ENCODE data around the gene RPL26.

Gene RPL26

DNA sequence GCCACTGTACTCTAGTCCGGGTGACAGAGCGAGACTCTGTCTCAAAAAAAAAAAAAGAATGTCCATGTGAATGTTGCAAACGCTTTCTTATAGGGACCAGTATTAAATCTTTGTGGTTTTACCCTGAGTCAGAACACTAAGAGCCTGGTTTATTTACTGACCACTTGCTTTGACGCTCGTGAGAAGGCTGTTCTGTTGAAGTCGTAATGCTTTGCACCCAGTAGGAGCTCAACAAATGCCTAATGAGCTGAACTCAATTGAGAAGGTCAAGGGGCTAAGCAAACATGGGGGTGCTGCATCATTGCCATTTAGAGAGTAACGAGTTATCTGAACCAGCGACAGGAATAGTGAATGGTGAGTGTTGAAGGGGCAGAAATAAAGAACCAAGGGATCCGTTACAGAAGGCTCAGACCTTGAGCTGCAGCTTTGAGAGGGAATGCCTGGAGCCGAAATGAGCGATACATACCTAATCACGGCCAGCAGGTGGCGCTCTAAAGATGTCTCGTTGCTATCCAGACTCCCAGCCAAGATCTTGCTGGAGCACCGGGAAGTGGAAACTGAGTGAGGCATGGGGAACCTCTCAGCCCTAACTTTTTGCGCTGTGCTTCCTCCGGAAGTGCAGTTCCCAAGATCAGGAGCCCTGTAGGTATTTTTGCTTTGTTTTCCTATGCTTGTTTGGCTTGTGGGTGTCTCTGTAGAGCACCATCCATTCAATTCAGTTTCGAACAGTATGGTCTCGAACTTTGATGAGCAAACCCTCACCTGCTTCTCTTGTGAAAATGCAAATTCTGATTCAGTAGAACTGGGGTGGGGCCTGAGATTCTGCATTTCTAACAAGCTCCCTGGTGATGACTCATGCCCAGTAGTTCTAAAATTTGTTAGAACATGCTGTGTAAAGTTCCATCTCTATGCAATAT is 27.2 kb upstream of the RPL26 start:
- H3K4me3 ChIP-seq (ENCODE audit: low read length) = no peak overlapping the region
- DNase-seq (ENCODE audit: low read depth) = peak; percentile 43
- TF ChIP-seq, protein P1, sequence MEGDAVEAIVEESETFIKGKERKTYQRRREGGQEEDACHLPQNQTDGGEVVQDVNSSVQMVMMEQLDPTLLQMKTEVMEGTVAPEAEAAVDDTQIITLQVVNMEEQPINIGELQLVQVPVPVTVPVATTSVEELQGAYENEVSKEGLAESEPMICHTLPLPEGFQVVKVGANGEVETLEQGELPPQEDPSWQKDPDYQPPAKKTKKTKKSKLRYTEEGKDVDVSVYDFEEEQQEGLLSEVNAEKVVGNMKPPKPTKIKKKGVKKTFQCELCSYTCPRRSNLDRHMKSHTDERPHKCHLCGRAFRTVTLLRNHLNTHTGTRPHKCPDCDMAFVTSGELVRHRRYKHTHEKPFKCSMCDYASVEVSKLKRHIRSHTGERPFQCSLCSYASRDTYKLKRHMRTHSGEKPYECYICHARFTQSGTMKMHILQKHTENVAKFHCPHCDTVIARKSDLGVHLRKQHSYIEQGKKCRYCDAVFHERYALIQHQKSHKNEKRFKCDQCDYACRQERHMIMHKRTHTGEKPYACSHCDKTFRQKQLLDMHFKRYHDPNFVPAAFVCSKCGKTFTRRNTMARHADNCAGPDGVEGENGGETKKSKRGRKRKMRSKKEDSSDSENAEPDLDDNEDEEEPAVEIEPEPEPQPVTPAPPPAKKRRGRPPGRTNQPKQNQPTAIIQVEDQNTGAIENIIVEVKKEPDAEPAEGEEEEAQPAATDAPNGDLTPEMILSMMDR (conservative IDR thresholded peaks at IDR 0.05; ENCODE audit: low read depth, low read length) = peak; percentile 89

DNA sequence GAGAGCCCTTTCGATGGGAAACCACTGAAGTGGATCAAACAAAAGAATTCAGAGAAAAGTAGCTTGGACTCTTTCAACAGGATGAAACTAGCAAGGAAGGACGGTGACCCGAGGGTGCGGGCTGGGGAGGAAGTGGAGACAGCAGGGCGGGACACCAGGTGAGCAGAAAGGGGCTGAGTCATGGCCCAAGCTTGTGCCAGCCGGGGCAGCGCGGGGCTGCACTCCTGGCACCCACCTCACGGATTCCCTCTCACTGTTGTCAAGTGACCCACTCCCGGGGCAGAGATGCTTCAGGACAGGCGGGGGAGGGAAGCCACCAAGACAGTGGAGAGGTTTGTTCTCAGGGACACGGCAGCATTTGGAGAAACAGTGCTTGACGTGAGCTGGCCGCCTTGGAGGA is 25.4 kb upstream of the RPL26 start:
- TF ChIP-seq, protein P1 (conservative IDR thresholded peaks at IDR 0.05; ENCODE audit: low read depth, low read length) = no peak
- H3K4me3 ChIP-seq (ENCODE audit: low read length) = no peak overlapping the region
- DNase-seq (ENCODE audit: low read depth) = no peak

DNA sequence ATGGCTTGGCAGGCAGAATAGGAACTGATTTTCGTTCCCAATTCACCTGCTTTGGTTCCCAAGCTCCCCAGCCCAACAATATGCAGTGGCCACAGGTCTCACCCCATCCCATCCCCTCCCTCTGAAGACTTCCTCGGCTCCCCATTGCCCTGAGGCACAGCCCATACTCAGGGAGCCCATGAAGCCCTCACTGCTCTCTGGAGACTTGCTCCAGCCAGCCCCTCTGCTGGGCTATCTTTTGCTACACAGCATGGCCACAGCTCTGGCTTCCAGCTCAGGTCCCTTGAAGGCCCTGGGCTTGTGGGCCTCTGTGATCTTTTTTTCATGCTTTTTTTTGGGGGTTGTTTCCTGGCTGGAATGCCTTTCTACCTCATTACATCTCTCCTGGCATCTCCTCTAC is 23.2 kb upstream of the RPL26 start:
- TF ChIP-seq, protein P1 (conservative IDR thresholded peaks at IDR 0.05; ENCODE audit: low read depth, low read length) = no peak
- H3K4me3 ChIP-seq (ENCODE audit: low read length) = no peak overlapping the region
- DNase-seq (ENCODE audit: low read depth) = no peak

DNA sequence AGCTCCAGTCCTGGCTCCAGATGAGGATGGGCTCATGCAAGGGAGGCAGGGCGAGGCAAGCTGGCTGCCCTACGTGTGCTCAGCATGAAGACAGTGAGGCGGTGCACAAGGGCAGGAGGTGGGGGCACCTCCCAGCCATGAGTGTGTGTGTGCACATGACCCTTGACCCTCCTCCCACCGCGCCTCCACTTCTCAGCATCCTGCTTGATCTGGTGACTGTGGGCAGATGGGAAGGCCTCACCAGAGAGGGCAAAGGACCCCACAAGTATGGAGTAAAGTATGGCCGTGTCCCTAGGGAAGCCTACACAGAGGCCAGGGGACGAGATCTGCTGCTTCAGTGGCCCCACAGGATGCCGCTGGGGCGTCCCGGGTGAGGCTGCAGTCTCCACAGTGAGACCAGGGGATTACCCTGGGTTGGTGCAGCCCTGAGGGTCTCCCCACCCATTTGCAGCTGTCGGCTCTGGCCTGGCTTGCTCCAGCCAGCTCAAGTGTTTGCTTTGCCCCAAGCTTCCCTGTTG is 22.6 kb upstream of the RPL26 start:
- H3K4me3 ChIP-seq (ENCODE audit: low read length) = no peak overlapping the region
- TF ChIP-seq, protein P1 (conservative IDR thresholded peaks at IDR 0.05; ENCODE audit: low read depth, low read length) = no peak
- DNase-seq (ENCODE audit: low read depth) = no peak

DNA sequence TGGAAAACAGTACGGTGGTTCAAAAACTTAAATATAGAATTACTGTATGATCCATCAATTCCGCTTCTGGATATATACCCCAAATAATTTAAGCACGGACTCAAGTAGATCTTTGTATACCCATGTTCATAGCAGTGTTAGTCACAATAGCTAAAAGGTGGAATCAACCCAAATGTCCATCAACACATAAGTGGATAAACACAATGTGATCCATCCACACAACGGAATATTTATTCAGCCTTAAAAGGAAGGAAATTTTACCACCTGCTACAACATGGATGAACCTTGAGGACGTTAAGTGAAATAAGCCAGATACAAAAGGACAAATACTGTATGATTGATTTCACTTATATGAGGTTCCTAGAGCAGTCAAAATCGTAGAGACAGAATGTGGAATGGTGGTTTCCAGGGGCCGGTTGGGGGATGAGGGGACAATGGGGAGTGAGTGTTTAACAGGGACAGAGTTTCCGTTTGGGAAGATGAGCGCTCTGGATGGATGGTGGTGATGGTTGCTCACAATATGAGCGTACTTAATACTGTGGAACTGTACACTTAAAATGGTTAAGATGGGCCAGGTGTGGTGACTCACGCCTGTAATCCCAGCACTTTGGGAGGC is 20.0 kb upstream of the RPL26 start:
- TF ChIP-seq, protein P1 (conservative IDR thresholded peaks at IDR 0.05; ENCODE audit: low read depth, low read length) = no peak
- H3K4me3 ChIP-seq (ENCODE audit: low read length) = no peak overlapping the region
- DNase-seq (ENCODE audit: low read depth) = no peak

DNA sequence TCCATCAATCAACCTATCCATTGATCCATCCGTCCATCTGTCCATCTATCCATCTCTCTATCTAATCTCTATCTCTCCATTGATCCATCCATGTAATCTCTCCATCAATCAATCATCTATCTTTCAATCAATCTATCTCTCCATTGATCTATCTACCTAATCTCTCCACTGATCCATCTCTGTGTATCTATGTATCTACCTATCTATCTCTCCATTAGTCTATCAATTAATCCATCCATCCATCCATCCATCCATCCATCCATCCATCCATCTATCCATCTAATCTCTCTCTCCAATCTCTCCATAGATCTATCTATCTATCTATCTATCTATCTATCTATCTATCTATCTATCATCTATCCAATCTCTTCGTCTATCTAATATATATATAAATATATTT is 18.1 kb upstream of the RPL26 start:
- no peak for DNase-seq (ENCODE audit: low read depth)
- no peak overlapping the region for H3K4me3 ChIP-seq (ENCODE audit: low read length)
- TF ChIP-seq, protein P1 (conservative IDR thresholded peaks at IDR 0.05; ENCODE audit: low read depth, low read length) = no peak

Measured in retinal pigment epithelial cell (primary cell).